HG03066 (cell line): ENCODE measurements around the gene BACH1.

Experiments used
- ATAC-seq: cut with Tn5 transposase; IDR thresholded peaks from one replicate; pipeline ENCODE4 v1.9.1; 2021; ENCODE audit warnings: low read depth; ENCODE audit not compliant: unreplicated experiment

BACH1 gene

GRCh38 chr21:29290240-29290639 is 8.5 kb upstream of the BACH1 start:
- no peak for ATAC-seq

DNA sequence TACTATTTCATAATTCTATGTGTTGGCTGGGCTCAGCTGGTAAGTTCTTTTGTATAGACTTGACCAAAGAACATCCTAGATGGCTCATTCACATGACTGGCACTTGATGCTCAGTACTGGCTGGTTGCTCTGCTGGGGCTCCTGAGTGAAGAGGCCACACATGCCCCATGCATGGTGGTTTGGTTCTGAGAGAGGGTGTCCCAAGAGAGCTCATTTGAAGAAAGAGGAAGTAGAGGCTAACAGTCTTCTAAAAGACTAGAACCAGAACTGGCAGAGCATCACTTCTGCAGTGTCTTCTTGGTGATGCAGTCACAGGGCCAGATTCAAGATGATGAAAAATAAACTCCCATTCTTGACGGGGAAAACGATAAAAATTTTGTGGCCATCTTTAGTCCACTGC is 5.2 kb upstream of the BACH1 start:
- peak; percentile 71 for ATAC-seq

DNA sequence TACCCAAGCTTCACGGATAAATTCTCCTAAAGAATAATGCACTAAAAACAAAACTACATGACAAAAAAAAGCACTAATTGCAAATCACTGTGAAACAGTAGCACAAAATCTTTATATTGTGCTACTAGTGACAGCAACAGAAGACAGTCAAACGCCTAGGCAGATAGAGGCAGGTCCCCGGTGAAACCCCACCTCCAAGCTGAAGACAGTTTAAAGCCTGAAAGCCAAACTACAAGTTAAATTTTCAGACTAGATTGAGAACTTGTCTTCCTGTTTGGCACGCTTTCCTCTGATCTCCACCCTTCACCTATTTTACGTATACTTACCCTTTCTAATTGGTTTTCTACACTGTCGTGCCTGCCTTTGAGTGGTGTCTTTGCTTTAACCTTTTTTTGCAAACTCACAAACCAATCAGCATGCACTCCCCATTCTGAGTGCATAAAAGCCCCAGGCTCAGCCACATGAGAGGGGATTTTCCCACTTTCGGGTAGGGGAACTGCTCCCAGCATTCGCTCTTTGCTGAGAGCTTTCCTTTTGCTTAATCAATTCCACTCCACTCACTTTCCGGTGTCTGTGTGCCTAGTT is 3.6 kb upstream of the BACH1 start:
- ATAC-seq: no peak

- no peak for ATAC-seq
Measured at GRCh38 chr21:29296446-29296845, 2.3 kb upstream of the BACH1 start.

- no peak for ATAC-seq
Measured at GRCh38 chr21:29297483-29298347, 1.0 kb upstream of the BACH1 start.

DNA sequence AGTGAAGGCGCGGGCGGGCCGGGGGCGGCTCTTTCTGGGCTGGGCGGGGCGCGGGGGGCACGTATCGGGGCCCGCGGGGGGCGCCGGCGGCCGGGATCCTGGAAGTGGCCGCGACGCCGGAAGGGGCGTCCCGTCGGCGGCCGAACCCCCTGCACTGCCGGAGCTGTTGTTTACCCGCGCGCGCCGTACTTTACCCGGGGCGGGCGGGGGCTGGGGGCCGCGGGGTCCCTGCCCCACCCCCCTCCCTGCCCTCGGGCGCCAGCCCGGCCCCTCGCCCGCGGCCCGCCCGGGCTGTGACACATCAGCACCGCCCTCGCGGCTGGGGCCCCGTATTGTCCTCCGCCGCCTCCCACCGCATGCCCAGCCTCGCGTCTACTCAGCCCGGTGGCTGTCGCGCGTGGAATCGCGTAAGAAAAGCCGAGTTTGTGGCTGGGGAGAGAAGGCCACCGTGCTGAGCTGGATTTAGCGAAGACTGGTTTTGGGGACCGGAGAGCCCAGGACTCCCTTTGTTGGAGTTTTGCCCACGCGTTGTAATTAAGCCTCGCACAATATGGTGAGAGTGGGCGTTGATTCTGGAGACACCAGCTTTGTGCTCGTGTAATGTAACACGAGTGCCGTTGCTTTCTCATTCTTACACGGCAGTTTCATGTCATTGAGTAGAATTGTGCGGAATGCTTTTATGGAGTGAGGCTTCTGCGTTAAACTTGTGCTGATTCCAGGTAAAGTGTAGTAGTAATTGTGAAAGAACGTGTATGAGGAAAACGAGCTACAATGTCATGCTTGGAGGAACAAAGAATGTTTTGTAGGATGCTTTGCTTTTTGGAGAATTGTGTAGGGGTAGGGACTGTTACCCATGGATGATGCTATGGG is 559 bp downstream of the BACH1 start:
- ATAC-seq: peak; percentile 6

GRCh38 chr21:29299916-29300806 is 1.4 kb downstream of the BACH1 start:
- peak; percentile 74 for ATAC-seq

GRCh38 chr21:29300807-29301138 is 2.1 kb downstream of the BACH1 start:
- ATAC-seq: no peak

- ATAC-seq: no peak
Measured at GRCh38 chr21:29301691-29302090, 3.0 kb downstream of the BACH1 start.

GRCh38 chr21:29302359-29302875 is 3.7 kb downstream of the BACH1 start:
- ATAC-seq: no peak

DNA sequence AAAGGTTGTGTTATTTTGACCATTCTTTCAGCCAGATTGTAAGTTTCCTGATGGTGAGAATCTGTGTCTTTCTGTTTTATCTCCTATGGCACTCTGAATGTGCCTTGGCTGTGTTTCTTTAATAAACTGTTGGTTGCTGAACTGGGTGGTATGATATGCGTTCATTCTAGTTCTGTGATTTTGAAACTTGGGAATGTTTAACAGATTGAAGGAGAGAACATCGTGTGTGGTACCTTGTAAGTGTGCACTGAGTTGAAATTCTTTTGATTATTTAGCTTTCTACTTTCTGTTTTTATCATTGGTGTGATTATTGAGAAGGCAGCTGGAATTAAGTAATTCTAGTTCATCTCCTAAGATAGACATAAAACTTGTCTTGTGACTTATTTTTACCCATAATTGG is 4.6 kb downstream of the BACH1 start:
- ATAC-seq: no peak

DNA sequence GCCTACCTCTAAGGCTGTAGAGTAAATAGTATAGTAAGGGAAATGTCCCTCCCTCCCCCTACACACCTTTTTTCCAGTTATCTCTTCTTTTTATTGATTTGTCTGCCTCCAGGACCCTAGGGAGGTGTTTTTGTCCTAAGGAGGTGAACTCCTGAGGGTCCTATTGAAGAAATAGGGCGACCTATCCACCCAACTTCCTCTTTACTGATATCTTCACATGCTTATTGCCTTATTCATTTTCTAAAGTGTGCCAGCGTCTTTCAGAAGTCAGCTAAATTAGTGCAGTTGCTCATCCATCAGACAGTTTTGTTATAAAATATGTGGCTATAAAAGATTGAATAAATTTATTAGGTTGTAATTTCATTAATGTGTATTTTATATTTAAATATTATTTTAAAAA is 5.9 kb downstream of the BACH1 start:
- ATAC-seq: no peak

GRCh38 chr21:29305068-29305467 is 6.3 kb downstream of the BACH1 start:
- ATAC-seq: no peak

- ATAC-seq: no peak
Measured at GRCh38 chr21:29305561-29305960, 6.8 kb downstream of the BACH1 start.

- no peak for ATAC-seq
Measured at GRCh38 chr21:29306920-29307319, 8.2 kb downstream of the BACH1 start.

DNA sequence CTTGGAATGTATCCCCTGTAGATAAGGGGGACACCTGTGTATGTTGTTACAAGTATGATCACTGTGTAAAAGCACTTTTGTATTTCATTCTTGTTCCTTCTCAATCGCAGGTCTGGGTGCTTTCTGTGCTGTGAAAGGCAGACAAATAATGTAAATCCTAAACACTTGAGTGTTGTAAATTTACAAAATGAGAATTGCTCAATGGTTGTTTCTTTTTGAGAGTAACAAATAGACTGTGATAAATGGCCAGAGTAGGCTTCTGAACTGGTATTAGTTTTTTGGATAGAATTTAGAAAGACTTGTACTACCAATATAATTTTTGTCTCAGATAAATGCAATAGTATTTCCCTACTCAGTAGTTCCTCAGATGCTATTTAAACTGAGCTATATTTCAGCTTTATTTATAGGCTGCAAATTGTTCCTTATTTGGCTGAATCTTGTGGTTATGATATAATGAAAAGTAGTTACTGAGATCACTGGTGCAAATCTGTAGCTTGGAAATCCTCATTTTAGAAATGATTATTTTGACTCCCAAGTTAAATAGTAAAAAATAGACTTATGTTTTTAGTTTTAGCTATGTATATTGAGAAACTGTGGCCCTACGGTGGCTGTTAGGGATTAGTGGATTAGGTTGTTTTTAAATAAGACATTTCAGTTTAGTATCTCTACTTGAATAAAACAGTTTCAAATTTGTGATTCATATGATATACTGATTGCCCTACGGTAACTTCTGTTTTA is 9.2 kb downstream of the BACH1 start:
- ATAC-seq: no peak

DNA sequence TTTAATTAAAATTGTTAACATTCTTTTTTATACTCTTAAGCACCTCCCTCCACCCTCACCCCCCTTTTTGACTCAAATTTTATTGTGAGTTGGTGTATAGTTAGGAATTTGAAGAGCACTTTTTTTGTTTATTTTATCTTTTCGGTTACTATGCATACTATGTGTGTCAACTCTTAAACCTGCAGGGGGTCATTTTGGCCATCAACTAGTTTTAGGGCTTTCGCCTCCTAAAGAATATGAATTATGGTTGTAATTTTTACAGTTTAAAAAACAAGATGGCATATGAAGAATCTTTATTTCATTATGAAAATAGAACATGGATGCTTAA is 9.7 kb downstream of the BACH1 start:
- ATAC-seq: no peak

- ATAC-seq: no peak
Measured at GRCh38 chr21:29309703-29310102, 11.0 kb downstream of the BACH1 start.

DNA sequence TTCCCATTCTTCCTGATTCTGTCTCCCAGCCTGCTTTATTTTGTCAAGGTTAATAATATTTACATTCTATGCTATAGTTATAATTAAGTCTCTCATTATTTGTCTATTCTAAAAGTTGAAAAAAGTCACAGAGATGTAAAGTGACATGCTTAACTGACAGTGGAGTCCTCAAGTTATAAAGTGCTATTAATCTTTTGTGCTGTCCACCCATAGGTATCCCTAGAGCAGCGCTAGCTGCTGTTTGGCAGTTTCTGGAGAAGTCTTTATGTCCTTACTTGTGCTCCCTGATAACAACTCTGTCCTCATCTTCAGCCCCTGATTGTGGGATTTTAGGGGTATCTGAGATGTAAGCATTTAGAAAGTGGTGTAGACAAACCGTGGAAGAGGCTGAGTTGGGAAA is 13.1 kb downstream of the BACH1 start:
- ATAC-seq: no peak

DNA sequence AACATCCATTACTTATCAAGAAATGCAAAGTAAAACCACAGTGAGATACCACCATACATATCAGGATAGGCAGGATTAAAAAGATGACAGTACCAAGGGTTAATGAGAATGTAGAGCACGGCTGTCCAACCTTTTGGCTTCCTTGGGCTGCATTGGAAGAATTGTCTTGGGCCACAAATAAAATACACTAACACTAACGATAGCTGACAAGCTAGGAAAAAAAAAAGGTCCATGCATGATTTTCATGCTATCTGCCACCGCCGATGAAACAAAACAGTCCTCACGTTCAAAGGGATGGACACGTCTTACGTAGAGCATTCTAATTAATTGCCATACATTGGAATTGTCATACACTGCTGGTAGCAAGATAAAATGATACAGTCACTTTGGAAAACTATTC is 14.3 kb downstream of the BACH1 start:
- ATAC-seq: no peak
